Measurements from ENCODE around the gene RPN1.
"Not testable (repeated sequence)": the region's sequence is repeated elsewhere in the genome, so short reads cannot be mapped to it uniquely, and the experiment has no call there.

RPN1 gene

DNA sequence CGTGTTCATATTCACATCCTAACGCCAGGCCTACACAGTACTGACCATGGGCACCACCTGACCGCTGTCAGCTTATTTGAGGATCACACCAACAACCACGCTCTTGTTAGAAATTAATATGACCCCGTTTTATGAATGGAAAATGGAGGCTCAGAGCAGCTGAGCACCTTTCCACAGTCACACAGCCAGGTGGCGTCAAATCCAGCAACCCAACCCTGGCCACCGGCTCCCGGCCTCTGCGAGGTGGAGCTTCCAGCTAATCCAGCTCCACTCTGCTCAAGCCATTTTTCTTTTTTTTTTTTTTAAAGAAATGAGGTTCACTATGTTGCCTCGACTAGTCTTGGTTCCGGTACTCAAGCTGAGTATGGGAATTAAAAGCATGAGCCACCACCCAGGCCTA is 41.3 kb downstream of the RPN1 start:
- no peak for DNase-seq (ENCODE audit: low spot score)

DNA sequence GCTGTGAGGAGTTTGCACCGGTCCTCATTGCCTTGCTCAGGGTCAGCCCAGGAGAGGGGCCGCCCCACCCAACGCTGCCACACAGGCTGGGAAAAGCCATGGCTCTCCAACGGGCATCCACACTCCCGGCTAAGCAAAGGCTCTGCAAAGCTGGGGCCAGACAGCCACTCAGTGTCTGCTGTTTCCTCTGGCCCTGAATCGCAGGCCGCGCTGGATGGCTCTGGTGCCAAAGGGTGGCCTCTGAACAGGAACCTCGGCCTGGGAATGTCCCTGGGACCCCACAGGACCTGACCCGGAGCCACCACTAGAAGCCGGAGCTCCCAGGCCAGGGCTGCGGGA is 42.9 kb downstream of the RPN1 start:
- DNase-seq (ENCODE audit: low spot score): no peak

DNA sequence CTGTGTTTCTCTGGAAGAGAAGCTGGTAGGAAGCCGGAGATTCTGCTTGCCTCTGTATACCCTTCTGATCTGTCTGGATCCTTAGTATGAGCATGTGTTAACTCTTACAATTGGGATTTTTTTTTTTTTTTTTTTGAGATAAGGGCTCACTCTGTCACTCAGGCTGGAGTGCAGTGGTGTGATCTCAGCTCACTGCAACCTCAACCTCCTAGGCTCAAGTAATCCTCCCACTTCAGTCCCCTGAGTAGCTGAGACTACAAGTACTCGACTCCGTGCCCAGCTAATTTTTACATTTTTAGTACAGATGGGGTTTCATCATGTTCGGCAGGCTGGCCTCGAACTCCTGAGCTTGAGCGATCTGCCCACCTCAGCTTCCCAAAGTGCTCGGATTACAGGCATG is 44.5 kb downstream of the RPN1 start:
- no peak for DNase-seq (ENCODE audit: low spot score)

DNA sequence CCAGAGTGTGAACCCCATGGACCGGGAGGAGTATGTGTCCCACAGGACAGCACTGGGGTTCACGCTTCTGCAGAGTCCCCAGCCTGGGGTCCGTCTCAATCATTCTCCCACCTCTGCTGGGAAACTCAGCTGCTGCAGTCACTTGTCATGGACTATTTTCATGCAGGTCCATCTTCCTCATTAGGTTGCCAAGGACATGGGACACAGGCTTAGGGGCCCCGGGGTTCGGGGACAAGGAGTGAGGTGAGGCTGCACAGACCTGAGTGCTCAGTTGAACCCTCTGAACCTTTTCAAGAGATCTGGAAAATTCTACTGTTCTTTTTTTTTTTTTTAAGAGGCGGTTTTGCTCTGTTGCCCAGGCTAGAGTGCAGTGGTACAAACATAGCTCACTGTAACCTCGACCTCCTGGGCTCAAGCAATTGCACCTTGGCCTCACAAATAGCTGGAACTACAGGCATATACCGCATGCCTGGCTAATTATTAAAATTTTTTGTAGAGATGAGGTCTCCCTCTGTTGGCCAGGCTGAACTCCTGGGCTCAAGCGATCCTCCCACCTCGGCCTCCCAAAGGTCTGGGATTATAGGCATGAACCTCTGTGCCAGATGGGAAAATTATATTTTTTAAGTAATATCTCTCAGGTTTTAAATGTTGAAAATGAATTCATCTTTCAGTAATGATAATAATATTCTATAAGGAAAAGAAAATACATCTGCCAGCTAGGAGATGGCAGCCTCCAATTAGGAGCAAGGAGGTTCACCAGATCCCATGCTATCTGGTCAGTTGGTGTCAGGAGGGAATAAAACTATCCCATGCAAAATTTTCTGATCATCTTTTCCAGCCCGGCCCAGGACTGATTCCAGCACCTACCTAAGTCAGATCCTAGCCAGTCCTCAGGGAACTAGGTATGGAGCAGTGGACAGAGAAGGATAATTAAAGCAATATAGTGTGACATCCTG is 45.2 kb downstream of the RPN1 start:
- DNase-seq (ENCODE audit: low spot score): no peak

DNA sequence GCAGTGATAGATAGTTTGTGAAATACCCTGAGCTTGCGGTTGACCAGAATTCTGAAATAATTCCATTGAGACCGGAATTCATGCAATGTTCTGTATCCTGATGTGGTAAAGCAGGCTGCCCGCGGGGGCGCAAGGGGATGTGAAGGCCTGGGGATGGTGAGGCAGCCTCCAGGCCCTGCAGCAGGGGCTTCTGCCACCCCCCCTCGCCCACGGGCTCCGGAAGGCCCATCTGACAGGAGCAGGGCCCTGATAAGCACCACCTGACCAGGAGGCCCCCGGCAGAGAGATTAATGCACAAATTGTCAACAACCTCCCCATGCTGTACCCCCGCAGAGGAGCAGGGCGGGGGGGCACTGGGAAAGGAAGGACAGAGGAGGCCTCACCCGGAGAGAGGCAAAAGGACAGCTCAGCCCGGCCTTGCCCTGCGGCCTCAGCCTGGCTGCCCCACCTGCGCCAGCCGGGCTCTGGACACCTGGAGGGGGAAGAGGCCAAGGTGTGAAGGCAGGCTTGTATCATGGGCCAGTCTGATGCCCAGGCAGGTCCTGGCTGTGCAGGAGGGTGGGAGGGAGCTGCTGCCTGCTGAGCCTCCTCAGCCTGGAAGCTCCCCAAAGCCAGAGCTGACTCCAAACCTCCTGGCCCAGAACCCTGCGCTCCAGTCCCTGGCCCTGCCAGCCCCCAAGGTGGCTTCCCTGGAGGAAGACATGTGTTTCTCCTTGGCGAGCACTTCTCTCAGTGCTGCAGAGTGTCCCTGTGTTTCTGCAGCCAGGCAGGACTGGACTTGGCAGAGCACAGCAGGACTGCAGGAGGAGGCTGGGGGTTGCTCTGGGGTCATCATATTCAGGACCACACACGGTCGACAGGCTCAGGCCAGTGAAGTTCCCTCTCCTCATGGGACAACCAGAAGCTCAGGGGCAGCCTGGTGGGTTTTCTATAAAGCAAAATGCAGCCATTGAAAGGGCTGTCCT is 46.5 kb downstream of the RPN1 start:
- no peak for DNase-seq (ENCODE audit: low spot score)

DNA sequence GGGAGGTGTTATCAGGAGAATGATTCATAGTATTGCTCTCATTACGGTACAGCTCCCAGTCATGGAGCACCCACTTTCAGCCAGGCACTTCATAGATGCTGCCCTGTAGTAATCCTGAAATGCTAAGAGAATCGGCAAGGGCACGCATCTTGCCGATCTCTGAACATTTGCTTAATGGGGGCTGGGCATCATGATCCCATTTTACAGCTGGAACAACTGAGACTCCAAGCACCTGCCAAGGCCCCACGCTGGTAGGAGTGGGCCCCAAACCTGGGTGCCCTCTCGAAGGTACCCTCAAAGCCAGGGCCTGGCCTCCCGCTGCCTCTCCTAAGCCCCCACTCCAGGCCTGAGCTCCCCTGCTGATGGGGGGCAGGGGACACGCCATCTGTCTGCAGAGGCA is 47.3 kb downstream of the RPN1 start:
- DNase-seq (ENCODE audit: low spot score): no peak

DNA sequence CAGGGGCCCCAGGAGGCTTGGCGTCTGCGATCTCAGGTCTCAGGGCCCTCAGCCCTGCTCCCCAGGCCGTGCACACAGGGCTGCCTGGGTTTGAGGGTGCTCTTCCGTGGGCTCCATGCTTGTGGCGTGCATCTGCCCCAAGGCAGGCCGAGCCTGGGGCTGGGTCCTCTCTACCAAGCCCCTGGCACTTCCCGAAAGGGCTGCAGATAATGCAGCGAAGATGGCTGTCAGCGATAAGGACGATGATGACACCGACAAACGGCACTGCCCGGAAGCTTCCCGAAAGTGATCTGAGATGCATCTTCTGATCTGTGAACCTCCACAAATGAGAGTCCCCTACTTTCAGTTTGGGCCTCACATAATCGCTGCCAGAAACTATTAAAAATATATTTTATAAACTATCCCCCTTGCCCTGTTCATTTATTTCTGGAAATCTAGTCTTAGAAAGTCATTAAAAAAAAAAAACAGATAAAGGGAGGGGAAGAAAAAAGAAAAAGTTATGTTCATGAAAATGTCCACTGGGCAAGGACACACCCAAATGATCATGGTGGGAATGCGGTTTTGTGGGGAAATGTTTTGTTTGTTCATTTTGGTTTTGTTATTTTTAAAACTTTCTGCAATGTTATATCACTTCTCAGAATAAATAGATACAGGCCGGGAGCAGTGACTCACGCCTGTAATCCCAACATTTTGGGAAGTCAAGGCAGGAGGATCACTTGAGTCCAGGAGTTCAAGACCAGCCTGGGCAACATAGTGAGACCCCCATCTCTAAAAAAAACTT is 51.5 kb downstream of the RPN1 start:
- peak; percentile 53 for DNase-seq (ENCODE audit: low spot score)

DNA sequence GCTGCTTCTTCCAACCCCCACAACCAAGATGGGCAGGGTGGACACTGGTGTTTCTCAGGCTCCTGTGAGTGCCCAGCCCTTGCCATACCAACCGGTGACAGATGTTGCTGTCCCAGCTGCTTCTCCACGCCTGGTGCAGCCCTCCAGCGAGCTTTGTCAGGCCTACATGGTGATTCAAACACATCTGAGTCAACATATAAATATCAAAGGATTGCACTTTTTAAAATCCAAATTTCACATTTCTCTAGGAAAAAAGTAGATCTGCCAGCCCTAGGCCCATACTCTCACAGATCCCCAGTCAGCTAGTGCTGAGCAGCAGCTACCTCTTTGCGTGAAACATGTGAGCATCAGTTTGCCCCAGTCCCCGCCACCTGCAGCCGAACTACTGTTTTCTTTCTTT is 52.7 kb downstream of the RPN1 start:
- peak; percentile 74 for DNase-seq (ENCODE audit: low spot score)

DNA sequence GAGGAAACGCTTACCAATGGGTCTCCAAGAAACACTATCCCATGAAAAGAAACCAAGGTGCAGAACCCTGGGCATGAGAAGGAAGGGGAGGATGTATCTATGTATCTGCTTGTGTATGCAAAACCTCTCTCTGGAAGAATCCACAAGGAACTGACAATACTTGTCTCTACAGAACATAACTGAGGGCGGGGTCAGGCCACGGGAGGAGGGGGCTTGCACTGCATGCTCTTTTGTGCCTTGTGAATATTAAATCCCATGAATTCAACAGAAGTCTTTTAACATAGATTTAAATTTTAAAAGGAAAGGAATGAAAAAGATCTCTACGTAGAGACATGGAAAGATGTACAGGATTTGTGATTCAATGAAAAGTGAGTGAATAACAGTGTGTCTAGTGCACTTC is 57.8 kb downstream of the RPN1 start:
- DNase-seq (ENCODE audit: low spot score): no peak

DNA sequence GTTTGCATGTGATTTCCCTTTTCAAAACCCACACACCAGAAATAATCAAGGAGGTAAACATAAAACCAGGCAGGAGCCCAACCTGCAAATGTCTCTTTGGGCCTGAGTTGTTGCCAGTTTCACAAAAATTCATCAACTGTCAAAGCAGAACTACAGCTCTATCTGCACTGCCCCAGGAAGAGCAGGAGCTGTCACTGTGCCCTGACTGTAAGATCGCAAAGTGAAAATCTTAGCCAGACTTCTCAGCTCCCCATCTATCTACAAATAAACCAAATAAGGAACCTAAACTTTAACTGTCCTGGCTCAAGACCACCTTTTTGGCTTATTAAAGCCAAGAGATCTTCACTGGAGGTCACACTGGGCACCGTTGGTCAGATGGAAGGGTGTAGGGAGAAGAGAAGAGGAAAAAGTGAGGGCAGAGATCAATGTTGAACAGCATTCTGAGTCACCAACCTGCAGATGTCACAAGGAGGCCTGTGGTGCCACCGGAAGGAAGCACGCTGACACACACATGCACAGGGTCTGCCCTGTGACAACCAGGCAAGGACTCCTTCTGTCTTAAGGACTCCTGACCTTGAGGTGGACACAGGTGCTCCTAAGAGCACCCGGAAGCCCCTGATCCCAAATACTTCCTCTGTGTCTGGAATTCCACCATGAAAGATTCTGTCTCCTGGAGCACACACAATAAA is 58.7 kb downstream of the RPN1 start:
- no peak for DNase-seq (ENCODE audit: low spot score)

DNA sequence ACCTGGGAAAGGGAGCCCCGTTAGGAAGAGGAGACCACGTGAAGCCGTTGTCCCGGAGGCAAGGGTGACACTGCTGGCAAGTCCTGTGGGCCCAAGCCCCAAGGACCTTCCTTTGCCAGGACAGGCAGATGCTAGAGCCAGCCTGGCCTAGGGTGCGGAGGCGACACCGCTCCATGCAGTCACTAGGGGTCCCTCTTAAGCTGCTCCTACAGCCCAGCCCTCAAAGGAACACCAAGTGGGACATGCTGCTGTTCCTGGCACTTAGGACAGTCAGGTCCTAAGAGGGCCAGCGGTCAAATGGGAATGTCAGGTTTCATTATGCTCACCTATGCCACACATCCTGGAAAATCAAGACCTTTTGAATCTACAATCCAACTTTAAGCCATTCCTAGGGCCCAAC is 59.7 kb downstream of the RPN1 start:
- no peak for DNase-seq (ENCODE audit: low spot score)

DNA sequence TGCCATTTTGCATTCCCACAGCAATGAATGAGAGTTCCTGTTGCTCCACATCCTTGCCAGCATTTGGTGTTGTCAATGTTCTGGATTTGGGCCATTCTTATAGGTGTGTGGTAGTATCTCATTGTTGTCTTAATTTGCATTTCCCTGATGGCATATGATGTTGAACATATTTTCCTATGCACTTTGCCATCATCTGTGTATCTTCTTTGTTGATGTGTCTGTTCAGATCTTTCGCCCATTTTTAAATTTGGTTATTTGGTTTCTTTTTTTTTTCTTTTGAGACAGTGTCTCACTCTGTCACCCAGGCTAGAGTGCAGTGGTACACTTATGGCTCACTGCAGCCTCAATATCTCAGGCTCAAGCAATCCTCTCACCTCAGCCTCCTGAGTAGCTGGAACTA is 60.6 kb downstream of the RPN1 start:
- DNase-seq (ENCODE audit: low spot score): not testable (repeated sequence)

DNA sequence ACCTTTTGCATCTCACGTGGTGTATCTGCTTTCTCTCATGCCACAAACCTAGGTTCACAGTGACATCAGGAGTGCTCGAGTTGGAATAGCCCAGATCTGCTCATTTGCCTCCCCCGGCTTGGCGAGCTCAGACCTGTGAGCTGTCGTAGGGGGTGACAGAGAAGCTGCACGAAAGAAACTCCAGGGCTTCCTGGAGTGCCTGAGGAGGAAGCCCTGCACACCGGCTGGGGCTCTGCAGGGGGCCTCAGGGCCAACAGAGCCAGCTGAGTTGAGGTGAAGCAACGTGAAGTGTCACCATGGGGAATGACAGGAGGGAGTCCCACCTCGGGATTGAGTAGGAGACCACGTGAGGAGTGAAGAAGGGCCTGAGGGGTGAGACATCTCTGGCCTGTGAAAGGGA is 62.5 kb downstream of the RPN1 start:
- no peak for DNase-seq (ENCODE audit: low spot score)

DNA sequence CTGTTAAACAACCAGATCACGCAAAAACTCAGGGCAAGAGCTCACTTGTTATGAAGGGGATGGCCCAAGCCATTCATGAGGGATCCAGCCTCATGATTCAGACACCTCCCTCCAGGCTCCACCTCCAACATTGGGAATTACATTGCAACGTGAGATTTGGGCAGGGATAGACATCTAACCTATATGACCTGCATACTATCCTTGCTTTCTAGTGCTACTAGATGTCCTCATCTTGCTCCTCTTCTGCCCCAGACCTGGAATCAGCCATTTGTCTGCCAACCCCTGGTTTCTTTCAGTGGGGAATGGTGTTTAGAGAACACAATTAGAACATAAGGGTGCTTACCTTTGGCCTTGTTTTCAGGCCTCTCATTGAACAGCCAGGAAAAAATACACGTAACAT is 63.2 kb downstream of the RPN1 start:
- DNase-seq (ENCODE audit: low spot score): no peak

DNA sequence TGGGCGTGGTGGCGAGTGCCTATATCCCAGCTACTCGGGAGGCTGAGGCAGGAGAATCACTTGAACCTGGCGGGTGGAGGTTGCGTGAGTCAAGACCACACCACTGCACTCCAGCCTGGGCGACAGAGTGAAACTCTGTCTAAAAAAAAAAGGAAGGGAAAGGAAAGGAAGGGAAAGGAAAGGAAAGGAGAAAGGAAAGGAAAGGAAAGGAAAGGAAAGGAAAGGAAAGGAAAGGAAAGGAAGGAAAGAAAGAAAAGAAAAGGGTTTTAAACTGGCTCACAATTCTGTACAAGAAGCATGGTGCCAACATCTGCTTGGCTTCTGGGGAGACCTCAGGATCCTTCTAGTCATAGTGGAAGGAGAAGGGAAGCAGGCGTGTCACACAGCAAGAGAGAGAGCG is 63.7 kb downstream of the RPN1 start:
- not testable (repeated sequence) for DNase-seq (ENCODE audit: low spot score)

DNA sequence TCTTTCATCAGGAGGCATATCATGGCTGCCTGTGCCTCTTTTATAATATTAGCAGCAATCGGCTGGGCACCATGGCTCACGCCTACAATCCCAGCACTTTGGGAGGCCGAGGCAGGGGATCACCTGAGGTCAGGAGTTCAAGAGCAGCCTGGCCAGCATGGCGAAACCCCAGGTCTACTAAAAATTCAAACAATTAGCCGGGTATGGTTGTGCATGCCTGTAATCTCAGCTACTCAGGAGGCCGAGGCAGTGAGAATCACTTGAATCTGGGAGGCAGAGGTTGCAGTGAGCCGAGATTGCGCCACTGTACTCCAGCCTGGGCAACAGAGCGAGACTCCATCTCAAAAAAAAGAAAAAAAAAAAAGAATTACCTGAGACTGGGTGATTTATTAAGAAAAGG is 64.2 kb downstream of the RPN1 start:
- DNase-seq (ENCODE audit: low spot score): not testable (repeated sequence)

DNA sequence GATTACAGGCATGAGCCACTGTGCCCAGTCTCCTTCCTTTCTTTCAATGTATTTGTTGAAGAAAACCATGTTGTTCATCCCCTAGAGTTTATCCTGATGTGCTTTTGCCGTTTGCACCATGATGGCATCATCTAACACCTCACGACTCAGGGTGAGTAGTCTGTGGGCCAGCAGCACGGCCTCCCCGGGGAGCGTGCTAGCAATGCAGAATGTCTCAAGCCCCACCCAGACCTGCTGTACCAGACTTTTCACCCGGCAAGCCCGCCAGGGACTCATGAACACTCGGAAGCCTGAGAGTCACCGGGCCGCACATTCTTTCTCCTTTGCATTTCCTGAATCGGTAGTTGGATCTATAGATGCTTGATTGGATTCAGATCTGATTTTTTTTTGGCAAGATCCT is 64.6 kb downstream of the RPN1 start:
- DNase-seq (ENCODE audit: low spot score): no peak

DNA sequence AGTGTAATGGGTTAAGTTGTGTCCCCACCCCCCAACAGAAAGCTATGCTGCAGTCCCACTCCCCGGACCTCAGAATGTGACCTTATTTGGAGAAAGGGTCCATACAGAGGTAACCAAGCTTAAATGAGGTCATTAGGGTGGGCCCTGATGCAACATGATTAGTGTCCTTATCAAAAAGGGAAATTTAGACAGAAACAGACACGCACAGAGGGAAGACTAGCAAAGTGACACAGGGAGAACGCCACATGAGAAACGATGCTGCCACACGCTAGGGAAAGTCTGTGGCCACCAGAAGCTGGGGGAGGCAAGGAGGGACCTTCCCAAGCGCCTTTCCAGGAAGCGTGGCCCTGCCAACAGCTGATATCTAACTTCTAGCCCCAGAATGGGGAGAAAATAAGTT is 65.4 kb downstream of the RPN1 start:
- no peak for DNase-seq (ENCODE audit: low spot score)

DNA sequence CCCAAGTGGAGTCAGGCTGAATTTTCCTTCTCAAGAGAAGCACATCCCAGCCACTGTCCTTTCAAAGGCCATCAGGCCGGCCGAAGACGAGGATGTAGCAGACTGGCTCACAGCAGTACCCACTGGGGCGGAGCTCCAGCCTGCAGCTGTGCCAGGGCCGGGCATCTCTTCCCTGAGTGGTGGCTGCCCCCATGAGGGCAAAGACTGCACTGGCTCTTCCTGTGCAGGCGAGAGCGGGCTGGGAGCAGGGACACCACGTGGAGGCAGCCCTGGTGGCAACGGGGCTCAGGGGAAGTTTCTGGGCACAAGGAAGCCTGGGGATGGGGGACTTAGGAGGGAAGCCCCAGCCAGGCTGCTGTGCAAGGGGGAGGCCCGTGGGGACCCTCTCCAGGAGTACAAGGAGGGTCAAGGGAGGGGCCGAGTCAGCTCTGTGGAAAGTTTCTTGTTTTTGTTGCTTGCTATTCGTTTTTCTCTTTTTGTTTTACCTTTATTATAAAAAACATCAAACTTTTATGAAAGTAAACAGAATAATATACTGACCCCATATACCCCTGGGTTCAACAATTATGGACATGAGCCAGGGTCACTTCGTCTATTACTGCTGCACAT is 66.1 kb downstream of the RPN1 start:
- peak; percentile 64 for DNase-seq (ENCODE audit: low spot score)

DNA sequence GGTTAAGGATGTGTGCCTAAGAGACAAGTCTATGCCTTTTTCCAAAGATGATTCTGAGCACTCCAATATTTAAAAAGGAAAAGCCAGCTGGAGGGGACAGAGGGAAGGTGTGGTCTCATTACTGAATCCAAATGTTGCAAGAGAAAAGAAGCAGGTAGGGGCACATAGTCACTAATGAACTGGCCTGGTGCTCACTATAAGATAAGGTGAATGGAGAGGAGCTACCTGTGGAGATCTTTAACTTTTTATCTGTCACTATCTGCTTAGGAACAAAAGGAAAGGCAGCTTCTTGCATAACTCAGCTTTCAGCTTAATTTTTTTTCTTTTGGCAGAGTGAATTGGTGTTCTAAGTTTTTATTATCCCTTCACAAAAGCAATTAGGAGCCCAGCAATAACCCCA is 69.1 kb downstream of the RPN1 start:
- DNase-seq (ENCODE audit: low spot score): no peak

DNA sequence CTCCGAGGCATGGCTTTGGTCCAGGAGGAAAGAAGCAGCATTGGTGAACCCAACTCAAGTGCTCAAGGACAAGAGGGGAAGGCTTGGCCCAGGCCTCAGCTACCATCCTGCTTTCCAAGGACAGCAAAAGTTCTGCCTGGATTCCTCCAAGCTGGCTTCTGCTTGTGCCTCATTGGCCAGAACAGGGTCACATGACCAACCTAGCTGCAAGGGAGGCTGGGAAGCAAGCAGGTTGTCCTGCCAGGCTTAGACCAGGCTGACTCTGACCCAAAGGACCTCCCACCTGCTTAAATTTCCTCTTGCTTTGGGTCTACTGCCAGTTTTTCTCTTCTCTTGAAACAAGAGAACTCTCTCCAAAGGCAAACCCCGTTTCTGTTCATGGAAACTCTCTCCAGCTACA is 70.7 kb downstream of the RPN1 start:
- DNase-seq (ENCODE audit: low spot score): no peak
